K562 treated with DMSO at 1 percent for 48 hours (cell line): ENCODE results near the gene CMKLR1. TPM values are rescaled to one million over a fixed set of nuclear protein-coding genes. Genes with fewer than 3 reads are reported as not detected.

Experiments used
- total RNA-seq: library from RNA; unstranded; fragments of 300-600 nt; gene quantifications from 2 replicates; pipeline ENCODE4 v1.2.3, GENCODE V29; 2022; ENCODE audit warnings: low replicate concordance; ENCODE audit errors: extremely low read depth

Gene CMKLR1, protein sequence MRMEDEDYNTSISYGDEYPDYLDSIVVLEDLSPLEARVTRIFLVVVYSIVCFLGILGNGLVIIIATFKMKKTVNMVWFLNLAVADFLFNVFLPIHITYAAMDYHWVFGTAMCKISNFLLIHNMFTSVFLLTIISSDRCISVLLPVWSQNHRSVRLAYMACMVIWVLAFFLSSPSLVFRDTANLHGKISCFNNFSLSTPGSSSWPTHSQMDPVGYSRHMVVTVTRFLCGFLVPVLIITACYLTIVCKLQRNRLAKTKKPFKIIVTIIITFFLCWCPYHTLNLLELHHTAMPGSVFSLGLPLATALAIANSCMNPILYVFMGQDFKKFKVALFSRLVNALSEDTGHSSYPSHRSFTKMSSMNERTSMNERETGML
- total RNA-seq: not detected in 2 replicates

GRCh38 chr12:108338915-108339657, at the start of gene CMKLR1:
TSS of gene CMKLR1 (minus strand) at chr12:108339311. CDS start at chr12:108293591, 45,720 bp downstream.

Other genes with a start within 250 kb of the CMKLR1 start
- gene WSCD2, start 210.0 kb downstream of the CMKLR1 start, total RNA-seq: not detected in 2 replicates
- gene FICD, start 176.0 kb upstream of the CMKLR1 start, total RNA-seq: not detected in 2 replicates
- not detected in 2 replicates for gene SART3, start 221.9 kb upstream of the CMKLR1 start, total RNA-seq
- not detected in 2 replicates for gene ISCU, start 223.3 kb upstream of the CMKLR1 start, total RNA-seq